Measurements from ENCODE around the gene ZNF607. TPM values are rescaled to one million over a fixed set of nuclear protein-coding genes. Genes with fewer than 3 reads are reported as not detected.

ZNF607 gene
- polyA plus RNA-seq, 1 donor: 4.9 TPM

GRCh38 chr19:37654118-37654517 lies 65.4 kb downstream of the ZNF607 start:
- no peak for DNase-seq (ENCODE audit: low read depth)

Other genes with a start within 250 kb of the ZNF607 start
- 10.9 TPM for gene ZNF793, start 212.8 kb downstream of the ZNF607 start, polyA plus RNA-seq (ENCODE audit: insufficient read length)
- 5.6 TPM for gene ZNF571, start 125.0 kb downstream of the ZNF607 start, polyA plus RNA-seq (ENCODE audit: insufficient read length)
- 1.9 TPM for gene ZNF540, start 124.9 kb downstream of the ZNF607 start, polyA plus RNA-seq (ENCODE audit: insufficient read length)
- 12.9 TPM for gene ZFP30, start 64.3 kb downstream of the ZNF607 start, polyA plus RNA-seq (ENCODE audit: insufficient read length)
- gene ZNF573, start 59.8 kb upstream of the ZNF607 start, polyA plus RNA-seq (ENCODE audit: insufficient read length): 13.8 TPM
- gene WDR87, start 186.8 kb upstream of the ZNF607 start, polyA plus RNA-seq (ENCODE audit: insufficient read length): 0.19 TPM
- 9.8 TPM for gene SIPA1L3, start 187.4 kb upstream of the ZNF607 start, polyA plus RNA-seq (ENCODE audit: insufficient read length)